GM21381 (cell line): ENCODE results near the gene BBS9.
A peak's percentile ranks its signal among the peaks of the same experiment; 100 is the strongest.

Experiments
- ATAC-seq: cut with Tn5 transposase; IDR thresholded peaks from one replicate; pipeline ENCODE4 v1.9.1; 2021; ENCODE audit warnings: mild to moderate bottlenecking, moderate library complexity; ENCODE audit not compliant: unreplicated experiment

Gene BBS9

DNA sequence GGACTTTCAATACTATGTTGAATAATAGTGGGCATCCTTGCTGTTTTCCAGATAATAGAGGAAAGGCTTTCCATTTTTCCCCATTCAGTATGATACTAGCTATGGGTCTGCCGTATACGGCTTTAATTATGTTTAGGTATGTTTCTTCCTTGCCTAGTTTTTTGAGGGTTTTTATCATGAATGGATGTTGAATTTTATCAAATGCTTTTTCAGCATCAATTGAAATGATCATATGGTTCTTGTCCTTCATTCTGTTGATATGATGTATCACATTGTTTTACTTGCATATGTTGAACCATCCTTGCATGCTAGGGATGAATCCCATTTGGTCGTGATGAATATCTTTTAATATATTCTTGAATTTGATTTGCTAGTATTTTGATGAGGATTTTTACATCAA lies 11.0 kb upstream of the BBS9 start:
- no peak for ATAC-seq

GRCh38 chr7:33127085-33127484 lies 2.3 kb upstream of the BBS9 start:
- no peak for ATAC-seq

DNA sequence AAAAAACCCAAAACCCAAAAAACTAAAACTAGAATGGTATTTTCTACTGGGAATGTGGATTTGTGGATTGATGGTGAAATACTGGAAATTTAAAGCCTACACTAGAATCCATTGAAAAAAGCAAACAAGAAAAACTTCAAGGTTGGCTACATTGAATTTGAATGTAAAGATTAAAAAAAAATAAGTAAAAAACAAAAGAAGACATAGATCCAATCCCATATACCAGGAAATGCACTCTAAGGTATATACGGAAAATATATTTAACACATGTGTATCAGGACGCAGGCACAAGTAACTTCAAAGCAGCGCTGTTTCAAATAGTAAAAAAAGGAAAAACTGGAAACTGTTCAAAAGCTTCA lies 754 bp upstream of the BBS9 start:
- ATAC-seq, result no peak

DNA sequence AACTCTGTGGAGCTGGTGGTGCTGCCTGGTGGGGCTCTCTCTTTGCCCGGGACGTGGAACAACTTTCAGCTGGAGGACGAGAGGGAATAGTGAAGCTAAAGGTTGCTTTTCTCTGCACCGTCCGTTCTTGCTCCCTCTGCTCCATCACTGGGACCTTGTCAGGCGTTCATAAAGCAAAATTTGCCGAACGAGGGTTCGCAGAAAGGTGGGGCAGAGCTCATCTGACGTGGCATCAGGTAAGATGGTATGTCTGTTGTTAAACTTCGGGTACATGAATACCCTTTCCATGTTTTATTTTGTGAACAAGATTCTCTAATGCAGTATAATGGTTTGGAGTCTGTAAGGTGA lies 416 bp downstream of the BBS9 start:
- no peak for ATAC-seq

- ATAC-seq, result no peak
Observed at GRCh38 chr7:33130184-33130583, 820 bp downstream of the BBS9 start.

DNA sequence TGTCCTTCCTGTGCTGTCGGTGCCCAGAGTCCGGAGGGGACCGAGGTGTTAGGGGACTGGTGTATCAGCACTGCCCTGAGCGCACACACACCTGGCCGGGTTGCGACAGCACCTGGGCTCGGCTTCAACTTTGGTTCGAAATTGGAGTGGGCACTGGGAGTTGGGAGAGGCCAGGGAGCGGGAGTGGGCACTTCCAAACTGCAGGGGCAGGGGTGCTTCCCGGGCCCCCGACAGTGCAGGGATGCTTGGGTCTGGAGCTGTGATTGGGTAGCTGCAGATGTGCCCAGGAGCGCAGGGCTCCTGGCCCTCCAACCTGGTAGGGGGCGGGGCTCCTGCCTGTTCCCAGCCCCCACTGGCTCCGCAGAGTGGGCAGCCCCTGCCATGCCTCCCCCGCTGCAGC lies 7.7 kb downstream of the BBS9 start:
- no peak for ATAC-seq

DNA sequence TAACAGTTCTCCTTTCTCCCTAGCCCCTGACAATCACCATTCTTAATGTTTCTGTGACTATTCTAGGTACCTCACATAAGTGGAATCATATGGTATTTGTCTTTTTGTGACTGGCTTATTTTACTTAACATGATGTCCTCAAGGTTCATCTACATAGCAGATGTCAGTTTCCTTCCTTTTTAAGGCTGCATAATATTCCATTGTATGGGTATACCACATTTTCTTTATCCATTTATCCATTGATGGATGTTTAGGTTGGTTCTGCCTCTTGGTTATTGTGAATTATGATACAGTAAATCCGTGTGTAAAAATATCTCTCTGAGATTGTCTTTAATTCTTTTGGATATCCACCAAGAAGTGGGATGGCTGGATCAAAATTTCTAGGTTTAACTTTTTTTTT lies 13.2 kb downstream of the BBS9 start:
- ATAC-seq, result no peak

DNA sequence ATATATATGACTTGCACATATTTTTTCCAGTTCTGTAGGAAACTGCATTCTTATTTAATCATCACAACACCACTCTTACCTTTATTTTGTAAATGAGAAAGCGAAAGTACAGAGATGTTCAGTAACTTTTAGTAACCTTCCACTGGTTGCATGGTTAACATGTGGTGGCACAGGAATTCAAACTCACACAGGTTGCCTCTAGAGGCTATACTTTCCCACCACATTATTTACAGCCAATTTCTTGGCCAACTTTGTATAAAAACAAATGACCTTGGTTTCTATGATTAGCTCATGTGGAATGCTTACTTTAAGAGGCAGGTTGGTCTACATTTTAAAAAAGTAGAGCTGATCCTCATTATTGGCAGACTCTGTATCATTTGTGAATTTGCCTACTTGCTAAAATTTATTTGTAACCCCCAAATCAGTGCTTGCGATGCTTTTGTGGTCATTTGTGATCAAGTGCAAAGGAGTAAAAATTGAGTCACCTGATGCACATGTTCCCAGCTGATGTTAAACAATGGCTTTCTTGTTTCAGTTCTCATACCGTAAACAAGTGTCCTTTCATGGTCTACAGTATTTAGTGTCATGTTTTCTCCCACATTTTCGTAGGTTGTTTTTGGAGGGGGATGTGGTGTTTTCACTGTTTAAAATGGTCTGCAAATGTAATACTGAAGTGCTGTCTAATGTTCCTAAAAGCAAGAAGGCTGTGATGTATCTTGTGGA lies 14.8 kb downstream of the BBS9 start:
- no peak for ATAC-seq

DNA sequence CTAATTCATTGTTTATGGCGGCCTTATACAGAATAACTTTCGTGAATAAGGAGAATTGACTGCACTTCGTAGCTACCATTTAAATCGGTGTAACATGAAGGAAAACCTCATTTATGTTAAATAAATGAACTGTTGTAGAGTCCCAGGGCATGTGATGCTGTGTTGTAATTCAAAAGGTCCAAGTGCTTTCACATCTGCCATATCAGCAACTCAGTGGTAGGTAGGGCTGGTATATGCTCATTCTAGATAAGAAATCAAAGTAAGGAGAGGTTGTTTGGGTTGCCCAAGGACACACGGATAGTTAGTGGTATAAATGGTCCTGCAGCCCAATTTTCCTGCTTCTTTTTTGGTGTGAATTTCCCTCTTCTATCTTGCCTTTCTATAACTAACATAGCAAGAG lies 15.8 kb downstream of the BBS9 start:
- ATAC-seq, result no peak

GRCh38 chr7:33152087-33152486 lies 22.7 kb downstream of the BBS9 start:
- ATAC-seq, result no peak

DNA sequence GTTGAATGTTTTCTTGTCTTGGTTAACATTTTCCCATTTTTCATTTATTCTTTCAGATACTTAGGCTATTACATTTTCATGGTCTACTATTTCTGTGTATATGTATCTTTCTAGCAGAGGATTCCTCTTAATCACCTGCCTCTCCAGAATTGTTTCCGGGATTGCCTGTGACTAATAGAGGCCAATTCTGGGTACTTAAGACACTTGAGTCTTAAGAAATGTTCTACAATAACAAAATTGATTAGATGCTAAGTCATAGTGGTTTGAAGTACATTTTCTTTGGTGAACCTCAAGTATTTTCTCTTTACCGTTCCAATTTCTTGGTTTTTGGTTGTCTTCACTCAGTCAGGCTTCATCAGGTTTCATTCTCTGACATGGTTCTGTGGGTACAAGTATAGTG lies 26.4 kb downstream of the BBS9 start:
- ATAC-seq, result no peak

DNA sequence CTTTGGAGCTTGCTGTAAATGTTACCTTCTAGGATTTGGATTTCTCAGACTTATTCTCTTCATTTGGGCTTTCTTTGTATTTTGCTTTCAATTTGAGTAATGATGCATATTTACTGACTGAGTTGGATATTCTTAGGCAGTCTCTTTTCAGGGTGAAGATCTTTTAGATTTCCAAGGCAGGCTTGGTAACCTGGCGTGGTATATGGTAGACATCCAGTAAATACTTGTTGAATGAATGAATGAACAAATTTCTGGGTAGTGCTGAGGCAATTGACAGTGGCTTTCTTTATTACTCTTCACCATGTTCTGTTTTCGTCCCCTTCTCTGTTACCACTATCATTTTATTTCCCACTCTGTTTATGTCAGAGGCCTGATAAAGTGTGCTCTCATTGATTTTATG lies 27.1 kb downstream of the BBS9 start:
- ATAC-seq, result no peak

- ATAC-seq, result no peak
Observed at GRCh38 chr7:33157311-33157710, 27.9 kb downstream of the BBS9 start.

DNA sequence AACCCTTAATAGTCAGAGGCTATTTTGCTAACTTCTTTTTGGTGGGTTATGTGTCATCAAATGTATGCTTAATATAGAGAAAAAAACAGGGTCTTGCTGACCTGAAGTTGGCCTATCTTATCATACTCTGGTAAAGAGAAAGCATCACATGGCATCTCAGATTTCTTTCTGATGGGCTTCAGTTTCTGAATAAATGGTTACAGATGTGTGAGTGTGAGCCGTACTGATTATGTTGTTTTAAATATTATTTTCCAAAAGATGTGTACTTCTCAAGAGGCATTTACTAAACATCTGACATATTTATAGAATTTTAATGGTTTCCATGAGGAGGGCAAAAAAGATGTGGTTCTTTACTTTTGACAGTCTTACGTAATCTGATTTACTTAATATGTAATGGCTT lies 28.4 kb downstream of the BBS9 start:
- no peak for ATAC-seq

GRCh38 chr7:33177876-33178275 lies 48.5 kb downstream of the BBS9 start:
- ATAC-seq, result no peak

- no peak for ATAC-seq
Observed at GRCh38 chr7:33179519-33179918, 50.2 kb downstream of the BBS9 start.

DNA sequence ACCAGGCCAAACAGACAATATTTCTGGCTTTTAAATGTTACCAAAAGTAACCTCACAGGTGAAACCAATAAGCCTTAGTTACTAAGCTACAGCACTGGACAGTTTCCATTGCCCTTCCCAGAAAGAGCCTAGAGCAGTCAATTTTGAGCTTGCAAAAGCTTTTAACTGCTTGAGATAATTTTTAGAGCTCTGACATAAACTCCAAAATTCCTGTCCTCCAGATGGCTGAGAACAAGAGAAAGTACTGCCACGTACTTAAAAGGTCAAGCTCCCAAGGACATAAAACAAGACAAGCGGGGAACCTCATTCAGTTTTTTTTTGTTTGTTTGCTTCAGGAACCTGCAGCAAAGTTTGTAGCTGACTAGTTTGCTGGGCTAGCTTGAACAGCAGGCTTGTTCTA lies 54.1 kb downstream of the BBS9 start:
- ATAC-seq, result no peak

GRCh38 chr7:33184828-33185227 lies 55.5 kb downstream of the BBS9 start:
- no peak for ATAC-seq

DNA sequence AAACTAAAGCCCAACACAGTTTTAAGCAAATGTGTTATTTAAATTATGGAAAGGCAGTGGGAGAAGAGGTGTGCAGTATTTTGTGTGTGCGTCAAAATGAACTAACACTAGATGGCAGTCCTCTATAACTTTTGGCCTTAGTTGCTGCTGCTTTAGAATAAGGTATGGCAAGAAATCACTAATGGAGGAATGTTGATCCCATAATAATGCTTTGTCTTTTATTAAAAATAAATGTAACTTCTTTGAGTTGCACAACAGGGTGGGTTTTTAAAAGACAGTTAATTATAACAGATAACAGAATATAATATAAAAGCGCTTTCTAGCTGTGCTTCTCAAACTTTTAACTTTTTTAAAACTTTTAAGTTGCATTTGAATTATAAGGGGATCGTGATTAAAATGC lies 56.4 kb downstream of the BBS9 start:
- no peak for ATAC-seq

- no peak for ATAC-seq
Observed at GRCh38 chr7:33186192-33186591, 56.8 kb downstream of the BBS9 start.

- ATAC-seq, result peak; percentile 3
Observed at GRCh38 chr7:33190688-33191304, 61.4 kb downstream of the BBS9 start.

- ATAC-seq, result peak; percentile 69
Observed at GRCh38 chr7:33191340-33191739, 62.0 kb downstream of the BBS9 start.

DNA sequence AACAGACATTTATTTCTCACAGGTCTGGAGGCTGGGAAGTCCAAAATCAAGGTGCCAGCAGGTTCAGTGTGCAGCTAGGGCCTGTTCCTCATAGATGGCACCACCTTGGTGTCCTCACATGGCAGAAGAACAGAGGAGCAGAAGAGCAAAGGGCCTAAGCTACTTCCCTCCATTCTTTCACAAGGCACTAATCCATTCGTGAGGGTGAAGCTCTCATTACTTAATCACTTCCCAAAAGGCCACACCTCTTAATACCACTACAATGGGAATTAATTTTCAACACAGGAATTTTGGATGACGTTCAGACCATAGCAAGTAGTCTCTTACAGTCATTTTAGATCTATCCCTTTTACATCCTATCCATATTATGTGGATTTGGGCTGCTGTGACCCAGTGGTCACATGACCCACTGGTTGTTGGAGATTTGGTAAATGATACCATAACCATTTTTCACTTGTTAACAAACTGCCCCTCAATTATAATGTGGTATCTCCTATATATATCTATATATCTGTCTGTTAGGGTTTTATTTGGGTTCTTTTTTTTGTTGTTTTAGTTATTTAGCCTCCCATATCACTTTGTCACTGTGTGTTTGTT lies 63.4 kb downstream of the BBS9 start:
- ATAC-seq, result no peak
